Panc1 (cell line): ENCODE results near the gene ZNF396. TPM values are rescaled to one million over a fixed set of nuclear protein-coding genes. Genes with fewer than 3 reads are reported as not detected.

ENCODE experiments used
- ATAC-seq: fragments of 200-7000 bp; cut with Tn5 transposase; 2 replicates; pipeline ENCODE4 v1.9.1; 2020; ENCODE audit warnings: mild to moderate bottlenecking, moderate library complexity
- BruUV-seq: library from RNA; stranded (reverse); fragments of 400-500 nt; replicated peaks from 2 replicates; lab custom pipeline; 2021; lab: Mats Ljungman, UMichigan
- CTCF ChIA-PET: fragments of 300-600 bp; sonication (Branson Sonifier 250); formaldehyde crosslinking; loops from one replicate; lab custom pipeline; 2022; ENCODE audit warnings: antibody characterized with exemption; lab: Charles Lee
- POLR2A ChIA-PET: fragments of 300-600 bp; sonication (Branson Sonifier 250); formaldehyde crosslinking; loops from one replicate; lab custom pipeline; 2022; ENCODE audit warnings: antibody characterized with exemption; lab: Charles Lee
- DNase-seq: peaks from one replicate; pipeline ENCODE4 v3.0.0-alpha.2; 2010; ENCODE audit warnings: low read depth, low spot score
- H3K27ac ChIP-seq: 2 replicates; pipeline ENCODE4 v1.5.1; 2011; ENCODE audit warnings: mild to moderate bottlenecking, low read length, inconsistent platforms
- H3K27me3 ChIP-seq: fragments of 200-500 bp; sonication (Bioruptor generic); 2 replicates; pipeline ENCODE4 v1.6.0; 2014; ENCODE audit warnings: low read length, inconsistent platforms; ENCODE audit not compliant: control insufficient read depth, insufficient read depth
- H3K36me3 ChIP-seq: fragments of 200-500 bp; sonication (Bioruptor generic); 2 replicates; pipeline ENCODE4 v1.5.1; 2014; ENCODE audit warnings: inconsistent platforms, mild to moderate bottlenecking, low read length, moderate library complexity; ENCODE audit not compliant: control insufficient read depth, insufficient read depth
- H3K4me1 ChIP-seq: 2 replicates; pipeline ENCODE4 v1.5.1; 2011; ENCODE audit warnings: inconsistent platforms, mild to moderate bottlenecking, low read length, moderate library complexity; ENCODE audit not compliant: control insufficient read depth, insufficient read depth
- H3K4me3 ChIP-seq, 2 experiments: 2 replicates each; pipeline ENCODE4 v1.5.1; 2011 to 2012; ENCODE audit warnings: low read depth in 2 of 2, low read length in 2 of 2, mild to moderate bottlenecking in 2 of 2, inconsistent platforms in 1 of 2, moderate library complexity in 1 of 2
- H3K9me3 ChIP-seq: fragments of 200-500 bp; sonication (Bioruptor generic); 2 replicates; pipeline ENCODE4 v1.5.1; 2014; ENCODE audit warnings: low read depth, mild to moderate bottlenecking, inconsistent platforms, low read length, moderate library complexity; ENCODE audit not compliant: control insufficient read depth, insufficient read depth
- POLR2AphosphoS5 ChIP-seq: IDR thresholded peaks from 2 replicates; pipeline ENCODE4 v1.6.1; 2012; ENCODE audit warnings: mild to moderate bottlenecking, low read depth, low read length, moderate library complexity
- SIN3A ChIP-seq: IDR thresholded peaks from 2 replicates; pipeline ENCODE4 v1.6.1; 2012; ENCODE audit warnings: low read depth, mild to moderate bottlenecking, low read length, moderate library complexity, borderline replicate concordance; ENCODE audit not compliant: insufficient read depth
- TCF7L2 ChIP-seq: IDR thresholded peaks from 2 replicates; pipeline ENCODE4 v1.6.1; 2011; ENCODE audit warnings: mild to moderate bottlenecking, low read depth, low read length, inconsistent platforms
- in situ Hi-C: cut with HindIII; loops from 2 replicates; pipeline ENCODE4 v1.10.0; 2016; ENCODE audit warnings: low sequenced_read_pairs, low pct_unique_long_range_greater_than_20kb
- intact Hi-C: fragments of 100-400 bp; cut with micrococcal nuclease; formaldehyde crosslinking; loops from one replicate; pipeline ENCODE4 v1.10.0; 2022; ENCODE audit not compliant: unreplicated experiment
- total RNA-seq: library from RNA; stranded (reverse); gene quantifications from one replicate; pipeline ENCODE4 v1.2.1, GENCODE V29; 2021; ENCODE audit not compliant: unreplicated experiment
- TF ChIP-seq, protein P1 (sequence below): fragments of 450-650 bp; IDR thresholded peaks from 2 replicates; pipeline ENCODE4 v1.5.1; 2017; ENCODE audit warnings: mild to moderate bottlenecking
- TF ChIP-seq, protein P2 (sequence below), 2 experiments: IDR thresholded peaks; 2 replicates each; pipeline ENCODE4 v1.6.1; 2011 to 2012; ENCODE audit warnings: low read depth in 2 of 2, control low read depth in 1 of 2, low read length in 1 of 2, mild to moderate bottlenecking in 1 of 2, moderate library complexity in 1 of 2; ENCODE audit not compliant: insufficient read depth in 1 of 2

Gene ZNF396
- total RNA-seq, 1 experiment from 2014 or later: 2.8 TPM

DNA sequence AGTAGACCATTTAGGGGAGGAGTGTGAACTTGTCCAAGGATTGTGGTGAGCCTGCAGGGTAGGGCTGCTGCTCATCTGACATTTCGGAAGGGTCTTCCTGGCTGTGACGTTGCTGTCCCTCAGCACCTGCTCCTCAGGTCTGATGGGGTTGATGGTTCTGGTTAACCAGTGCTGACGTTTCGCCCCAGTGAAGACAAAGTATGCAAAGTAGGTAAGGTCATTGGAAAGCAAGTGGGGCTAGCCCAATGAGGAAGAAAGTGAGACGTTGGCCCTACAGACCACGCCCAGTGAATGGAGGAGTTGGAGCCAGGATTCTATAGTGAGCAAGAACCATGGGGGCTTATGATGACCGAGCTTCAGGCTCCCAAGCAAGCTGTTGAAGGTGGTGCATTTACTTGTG, 33.4 kb upstream of the ZNF396 start:
- DNase-seq (no peak), ATAC-seq (no peak)
- TF ChIP-seq, protein P1, sequence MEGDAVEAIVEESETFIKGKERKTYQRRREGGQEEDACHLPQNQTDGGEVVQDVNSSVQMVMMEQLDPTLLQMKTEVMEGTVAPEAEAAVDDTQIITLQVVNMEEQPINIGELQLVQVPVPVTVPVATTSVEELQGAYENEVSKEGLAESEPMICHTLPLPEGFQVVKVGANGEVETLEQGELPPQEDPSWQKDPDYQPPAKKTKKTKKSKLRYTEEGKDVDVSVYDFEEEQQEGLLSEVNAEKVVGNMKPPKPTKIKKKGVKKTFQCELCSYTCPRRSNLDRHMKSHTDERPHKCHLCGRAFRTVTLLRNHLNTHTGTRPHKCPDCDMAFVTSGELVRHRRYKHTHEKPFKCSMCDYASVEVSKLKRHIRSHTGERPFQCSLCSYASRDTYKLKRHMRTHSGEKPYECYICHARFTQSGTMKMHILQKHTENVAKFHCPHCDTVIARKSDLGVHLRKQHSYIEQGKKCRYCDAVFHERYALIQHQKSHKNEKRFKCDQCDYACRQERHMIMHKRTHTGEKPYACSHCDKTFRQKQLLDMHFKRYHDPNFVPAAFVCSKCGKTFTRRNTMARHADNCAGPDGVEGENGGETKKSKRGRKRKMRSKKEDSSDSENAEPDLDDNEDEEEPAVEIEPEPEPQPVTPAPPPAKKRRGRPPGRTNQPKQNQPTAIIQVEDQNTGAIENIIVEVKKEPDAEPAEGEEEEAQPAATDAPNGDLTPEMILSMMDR: no peak
- TF ChIP-seq POLR2AphosphoS5: no peak
- no peak for TF ChIP-seq TCF7L2
- TF ChIP-seq, protein P2, sequence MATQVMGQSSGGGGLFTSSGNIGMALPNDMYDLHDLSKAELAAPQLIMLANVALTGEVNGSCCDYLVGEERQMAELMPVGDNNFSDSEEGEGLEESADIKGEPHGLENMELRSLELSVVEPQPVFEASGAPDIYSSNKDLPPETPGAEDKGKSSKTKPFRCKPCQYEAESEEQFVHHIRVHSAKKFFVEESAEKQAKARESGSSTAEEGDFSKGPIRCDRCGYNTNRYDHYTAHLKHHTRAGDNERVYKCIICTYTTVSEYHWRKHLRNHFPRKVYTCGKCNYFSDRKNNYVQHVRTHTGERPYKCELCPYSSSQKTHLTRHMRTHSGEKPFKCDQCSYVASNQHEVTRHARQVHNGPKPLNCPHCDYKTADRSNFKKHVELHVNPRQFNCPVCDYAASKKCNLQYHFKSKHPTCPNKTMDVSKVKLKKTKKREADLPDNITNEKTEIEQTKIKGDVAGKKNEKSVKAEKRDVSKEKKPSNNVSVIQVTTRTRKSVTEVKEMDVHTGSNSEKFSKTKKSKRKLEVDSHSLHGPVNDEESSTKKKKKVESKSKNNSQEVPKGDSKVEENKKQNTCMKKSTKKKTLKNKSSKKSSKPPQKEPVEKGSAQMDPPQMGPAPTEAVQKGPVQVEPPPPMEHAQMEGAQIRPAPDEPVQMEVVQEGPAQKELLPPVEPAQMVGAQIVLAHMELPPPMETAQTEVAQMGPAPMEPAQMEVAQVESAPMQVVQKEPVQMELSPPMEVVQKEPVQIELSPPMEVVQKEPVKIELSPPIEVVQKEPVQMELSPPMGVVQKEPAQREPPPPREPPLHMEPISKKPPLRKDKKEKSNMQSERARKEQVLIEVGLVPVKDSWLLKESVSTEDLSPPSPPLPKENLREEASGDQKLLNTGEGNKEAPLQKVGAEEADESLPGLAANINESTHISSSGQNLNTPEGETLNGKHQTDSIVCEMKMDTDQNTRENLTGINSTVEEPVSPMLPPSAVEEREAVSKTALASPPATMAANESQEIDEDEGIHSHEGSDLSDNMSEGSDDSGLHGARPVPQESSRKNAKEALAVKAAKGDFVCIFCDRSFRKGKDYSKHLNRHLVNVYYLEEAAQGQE (IDR thresholded peaks at IDR 0.05; ENCODE audit: insufficient read depth in 1 of 2, low read depth in 2 of 2, low read length in 1 of 2): no peak
- no peak for TF ChIP-seq SIN3A
- Histone ChIP-seq H3K4me1 (peaks cover 7% of the 10 kb centered on the region), H3K9me3 (no peaks in the 10 kb centered on the region), H3K36me3 (no peaks in the 10 kb centered on the region), H3K27me3 (no peaks in the 10 kb centered on the region), H3K27ac (peak overlapping the region; percentile 63; the same call in 1 of the 2 replicates), H3K4me3 (no peak overlapping the region)
- ChIA-PET POLR2A (interaction anchor here (0.6 kb wide), 1 partner anchor 164 kb away, joined by 15 read pairs; no protein-coding TSS in a partner anchor), CTCF (no interaction called here)
- BruUV-seq: no TSS peak
- in situ Hi-C loops: no loop called here
- intact Hi-C loops: no loop called here

DNA sequence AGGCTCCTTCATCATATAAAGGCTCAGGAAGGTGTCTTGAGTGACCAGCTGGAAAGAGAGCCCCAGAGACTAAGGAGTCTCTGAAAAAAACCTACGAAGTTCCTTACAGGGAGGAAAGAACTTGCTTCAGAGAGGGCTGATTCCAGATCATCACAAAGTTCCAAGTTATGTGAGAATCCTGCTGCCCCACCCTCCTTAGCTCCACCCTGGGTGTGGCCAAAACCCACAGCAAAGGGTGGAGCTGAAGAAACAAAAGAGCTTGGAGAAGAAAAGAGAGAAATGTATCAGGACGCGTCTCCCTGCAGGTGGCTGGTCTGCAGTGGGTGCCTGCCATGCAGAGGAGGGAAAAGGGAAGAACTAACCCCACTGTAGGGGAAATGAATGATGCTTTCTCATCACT, 32.8 kb upstream of the ZNF396 start:
- H3K27ac ChIP-seq: peak overlapping the region; percentile 63; the same call in 1 of the 2 replicates
- DNase-seq (no peak), ATAC-seq (no peak)
- no TSS peak for BruUV-seq
- H3K4me1 ChIP-seq: peaks cover 7% of the 10 kb centered on the region
- in situ Hi-C loops (no loop called here), intact Hi-C loops (loop anchor here (10.0 kb wide), 1 partner anchor 85 kb away; the partner anchor contains the start of gene INO80C)
- no peak overlapping the region for H3K4me3 ChIP-seq
- no peaks in the 10 kb centered on the region for H3K9me3 ChIP-seq
- POLR2A ChIA-PET: interaction anchor here (0.6 kb wide), 1 partner anchor 165 kb away, joined by 15 read pairs; no protein-coding TSS in a partner anchor
- CTCF ChIA-PET: no interaction called here
- H3K27me3 ChIP-seq: no peaks in the 10 kb centered on the region
- H3K36me3 ChIP-seq: no peaks in the 10 kb centered on the region
- TF ChIP-seq, protein P2 (IDR thresholded peaks at IDR 0.05; ENCODE audit: insufficient read depth in 1 of 2, low read depth in 2 of 2, low read length in 1 of 2): no peak
- TF ChIP-seq POLR2AphosphoS5 (no peak), TCF7L2 (no peak)
